Testis (tissue), 2 donors: ENCODE results near the gene CCSER1.

ENCODE experiments used
- POLR2A ChIP-seq: fragments of 450-650 bp; IDR thresholded peaks from one replicate; pipeline ENCODE4 v1.6.1; 2017; ENCODE audit warnings: antibody characterized with exemption, mild to moderate bottlenecking, moderate library complexity
- TF ChIP-seq, protein P1 (sequence below), 3 experiments: fragments of 450-650 bp in 2 of 3; fragments of 200-600 bp in 1 of 3; sonication (generic) in 1 of 3; IDR thresholded peaks; one replicate each; pipeline ENCODE4 v1.5.1; 2016 to 2019; ENCODE audit warnings: antibody characterized with exemption in 3 of 3, mild to moderate bottlenecking in 2 of 3, moderate library complexity in 1 of 3

DNA sequence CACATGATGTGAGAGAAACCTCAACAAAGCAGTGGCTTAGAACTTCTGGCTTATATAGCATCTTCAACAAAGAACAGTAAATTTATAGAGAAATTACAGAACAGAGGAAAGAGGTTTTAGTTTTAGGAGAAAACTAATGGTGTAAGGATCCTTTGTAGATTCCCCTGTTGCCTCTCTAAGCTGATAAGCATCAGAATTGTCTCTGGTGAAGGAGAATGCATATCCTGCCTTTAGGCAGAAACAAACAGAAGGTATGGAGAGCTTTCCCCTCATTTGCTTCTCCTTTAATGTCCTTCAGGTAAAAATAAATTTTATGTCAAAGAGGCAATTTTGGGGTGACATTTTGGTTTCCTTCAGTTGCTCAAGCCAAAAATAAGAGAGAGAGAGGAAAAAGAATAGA, 625.9 kb downstream of the CCSER1 start:
- TF ChIP-seq, protein P1, sequence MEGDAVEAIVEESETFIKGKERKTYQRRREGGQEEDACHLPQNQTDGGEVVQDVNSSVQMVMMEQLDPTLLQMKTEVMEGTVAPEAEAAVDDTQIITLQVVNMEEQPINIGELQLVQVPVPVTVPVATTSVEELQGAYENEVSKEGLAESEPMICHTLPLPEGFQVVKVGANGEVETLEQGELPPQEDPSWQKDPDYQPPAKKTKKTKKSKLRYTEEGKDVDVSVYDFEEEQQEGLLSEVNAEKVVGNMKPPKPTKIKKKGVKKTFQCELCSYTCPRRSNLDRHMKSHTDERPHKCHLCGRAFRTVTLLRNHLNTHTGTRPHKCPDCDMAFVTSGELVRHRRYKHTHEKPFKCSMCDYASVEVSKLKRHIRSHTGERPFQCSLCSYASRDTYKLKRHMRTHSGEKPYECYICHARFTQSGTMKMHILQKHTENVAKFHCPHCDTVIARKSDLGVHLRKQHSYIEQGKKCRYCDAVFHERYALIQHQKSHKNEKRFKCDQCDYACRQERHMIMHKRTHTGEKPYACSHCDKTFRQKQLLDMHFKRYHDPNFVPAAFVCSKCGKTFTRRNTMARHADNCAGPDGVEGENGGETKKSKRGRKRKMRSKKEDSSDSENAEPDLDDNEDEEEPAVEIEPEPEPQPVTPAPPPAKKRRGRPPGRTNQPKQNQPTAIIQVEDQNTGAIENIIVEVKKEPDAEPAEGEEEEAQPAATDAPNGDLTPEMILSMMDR (IDR thresholded peaks at IDR 0.05): no peak
- TF ChIP-seq POLR2A: no peak
